IPS-11a (cell line): ENCODE results near the gene GLYR1.
"Not testable (repeated sequence)": the region's sequence is repeated elsewhere in the genome, so short reads cannot be mapped to it uniquely, and the experiment has no call there.

Experiments
- H3K4me3 ChIP-seq: one replicate; pipeline ENCODE4 v1.5.1; 2013; ENCODE audit warnings: low read depth, low read length, control low read depth

The GLYR1 gene

DNA sequence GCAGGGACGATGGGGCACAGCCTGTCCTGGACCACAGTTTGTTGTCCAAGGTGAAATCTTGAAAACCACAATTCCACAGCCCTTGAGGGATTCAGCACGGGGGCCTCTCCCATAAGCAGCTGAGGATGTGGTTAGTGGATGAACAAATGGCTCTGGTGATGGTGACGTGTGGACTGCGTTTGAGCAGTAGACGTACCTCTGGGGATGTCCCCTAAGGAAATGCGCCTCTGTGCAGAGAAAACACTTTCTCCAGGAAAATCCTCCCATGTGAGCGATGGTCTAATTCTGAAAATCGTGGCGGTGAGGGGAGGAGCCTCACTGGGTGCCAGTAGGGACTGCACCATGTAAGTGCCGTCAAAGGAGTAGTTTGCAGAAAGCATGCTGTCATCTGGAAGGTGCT is 56.2 kb downstream of the GLYR1 start:
- no peak overlapping the region for H3K4me3 ChIP-seq

- no peak overlapping the region for H3K4me3 ChIP-seq
Observed at GRCh38 chr16:4790261-4790660, 56.8 kb downstream of the GLYR1 start.

GRCh38 chr16:4788910-4789309 is 58.2 kb downstream of the GLYR1 start:
- no peak overlapping the region for H3K4me3 ChIP-seq

- H3K4me3 ChIP-seq: no peak overlapping the region
Observed at GRCh38 chr16:4788489-4788889, 58.6 kb downstream of the GLYR1 start.

DNA sequence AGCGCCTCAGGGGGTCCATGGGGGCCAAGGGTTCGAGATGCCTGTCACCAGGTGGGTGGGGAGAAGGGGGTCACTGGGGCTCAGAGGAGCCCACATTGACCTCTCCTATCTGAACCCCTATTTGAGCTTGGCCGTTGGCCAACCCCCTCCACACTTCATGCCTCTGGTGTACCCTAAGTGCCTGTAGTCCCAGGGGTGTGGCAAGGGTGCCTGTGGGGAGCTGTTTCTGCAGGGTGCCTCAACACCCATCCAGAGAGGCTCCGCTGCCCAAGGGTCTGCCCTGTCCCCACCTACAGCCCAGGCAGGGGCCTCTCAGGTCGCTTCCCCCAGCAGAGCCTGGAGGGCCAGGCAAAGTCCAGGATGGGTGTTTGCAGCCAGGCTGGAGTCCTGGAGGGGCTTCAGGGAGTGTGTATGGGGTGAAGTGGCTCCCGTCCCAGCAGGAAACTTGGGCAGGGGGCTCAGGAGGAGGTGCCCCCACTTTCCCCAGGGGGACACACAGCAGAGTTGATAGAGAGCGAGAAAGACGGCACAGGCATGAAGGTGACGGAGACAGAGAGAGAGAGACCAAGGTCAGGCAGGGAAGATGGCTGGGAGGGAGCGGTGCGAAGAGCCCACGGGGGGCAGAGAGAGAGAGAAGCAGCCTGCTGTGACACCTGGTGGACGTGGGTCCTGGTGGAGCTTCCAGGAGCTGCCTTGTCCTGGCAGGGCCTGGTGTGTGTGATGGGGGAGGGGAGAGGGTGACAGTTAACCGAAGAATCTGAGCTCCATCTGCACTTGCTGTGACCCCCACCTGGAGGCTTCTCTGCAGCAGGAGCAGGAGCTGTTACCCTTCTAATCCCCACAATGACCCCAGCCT is 59.2 kb downstream of the GLYR1 start, which contains the start of gene SEPTIN12:
Gene SEPTIN12, minus strand, starts transcription at position 719 of the 856 bp plus-strand sequence. Its CDS starts 700 bp downstream, at position 19.
- H3K4me3 ChIP-seq: no peak within 1 kb of the TSS

GRCh38 chr16:4787068-4787467 is 60.0 kb downstream of the GLYR1 start:
- no peak overlapping the region for H3K4me3 ChIP-seq

GRCh38 chr16:4785758-4786433 is 61.2 kb downstream of the GLYR1 start:
- no peak overlapping the region for H3K4me3 ChIP-seq

DNA sequence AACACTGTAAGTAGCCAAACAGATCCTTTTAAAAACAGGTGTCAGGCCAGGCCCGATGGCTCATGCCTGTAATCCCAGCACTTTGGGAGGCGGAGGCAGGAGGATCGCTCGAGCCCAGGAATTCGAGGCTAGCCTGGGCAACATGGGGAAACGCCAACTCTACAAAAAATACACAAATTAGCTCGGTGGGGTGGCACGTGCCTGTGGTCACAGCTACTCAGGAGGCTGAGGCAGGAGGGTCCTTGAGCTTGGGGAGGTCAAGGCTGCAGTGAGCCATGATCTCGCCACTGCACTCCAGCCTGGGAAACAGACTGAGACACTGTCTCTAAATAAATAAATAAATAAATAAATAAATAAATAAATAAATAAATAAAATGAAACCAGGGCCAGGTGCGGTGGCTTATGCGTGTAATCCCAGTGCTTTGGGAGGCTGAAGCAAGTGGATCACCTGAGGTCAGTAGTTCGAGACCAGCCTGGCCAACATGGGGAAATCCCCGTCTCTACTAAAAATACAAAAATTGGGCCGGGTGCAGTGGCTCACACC is 62.6 kb downstream of the GLYR1 start:
- H3K4me3 ChIP-seq: not testable (repeated sequence)

GRCh38 chr16:4783951-4784336 is 63.1 kb downstream of the GLYR1 start:
- H3K4me3 ChIP-seq: no peak overlapping the region

- no peak overlapping the region for H3K4me3 ChIP-seq
Observed at GRCh38 chr16:4783251-4783950, 63.7 kb downstream of the GLYR1 start.

DNA sequence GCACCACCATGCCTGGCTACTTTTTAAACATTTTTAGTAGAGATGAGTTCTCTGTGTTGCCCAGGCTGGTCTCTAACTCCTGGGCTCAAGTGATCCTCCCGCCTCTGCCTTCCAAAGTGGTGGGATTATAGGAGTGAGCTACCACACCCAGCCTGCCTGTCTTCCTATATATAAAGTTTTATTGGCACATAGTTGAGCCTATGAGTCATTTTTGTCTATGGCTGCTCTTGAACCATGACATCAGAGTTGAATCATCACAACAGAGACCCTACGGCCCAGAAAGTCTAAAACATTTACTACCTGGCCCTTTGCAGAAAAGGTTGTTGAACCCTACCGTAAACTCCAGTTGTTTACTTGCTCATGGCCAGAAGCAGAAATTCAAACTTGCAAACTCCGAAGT is 66.9 kb downstream of the GLYR1 start:
- H3K4me3 ChIP-seq: no peak overlapping the region

DNA sequence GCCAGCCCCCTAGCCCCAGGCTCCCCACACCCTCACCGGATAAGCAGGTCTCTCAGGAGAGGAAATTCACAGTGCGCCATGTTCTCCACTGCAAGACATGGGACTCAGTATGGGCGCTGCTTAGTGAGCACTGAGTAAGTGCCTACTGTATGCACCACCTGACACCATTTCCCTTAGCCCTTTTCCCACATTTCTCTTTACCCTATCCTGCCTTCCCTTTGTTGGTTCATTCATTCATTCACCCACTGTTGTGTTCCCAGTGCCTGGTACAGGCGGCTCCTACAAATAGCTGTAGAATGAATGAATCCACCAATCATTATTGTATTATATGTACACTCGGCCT is 69.1 kb downstream of the GLYR1 start:
- H3K4me3 ChIP-seq: no peak overlapping the region

- no peak overlapping the region for H3K4me3 ChIP-seq
Observed at GRCh38 chr16:4777339-4778049, 69.6 kb downstream of the GLYR1 start.

GRCh38 chr16:4776141-4776705 is 70.9 kb downstream of the GLYR1 start:
- H3K4me3 ChIP-seq: no peak overlapping the region

- H3K4me3 ChIP-seq: no peak overlapping the region
Observed at GRCh38 chr16:4775005-4775404, 72.1 kb downstream of the GLYR1 start.

DNA sequence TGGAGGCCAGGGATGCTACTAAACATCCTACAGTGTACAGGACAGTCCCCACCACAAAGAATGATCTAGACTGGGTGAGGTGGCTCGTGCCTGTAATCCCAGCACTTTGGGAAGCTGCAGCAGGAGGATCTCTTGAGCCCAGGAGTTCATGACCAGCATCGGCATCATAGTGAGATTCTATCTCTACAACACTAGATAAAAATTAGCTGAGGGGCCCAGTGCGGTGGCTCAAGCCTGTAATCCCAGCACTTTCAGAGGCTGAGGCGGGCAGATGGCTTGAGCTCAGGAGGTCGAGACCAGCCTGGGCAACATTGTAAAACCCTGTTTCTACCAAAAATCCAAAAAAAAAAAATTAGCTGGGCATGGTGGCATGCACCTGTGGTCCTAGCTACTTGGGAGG is 74.7 kb downstream of the GLYR1 start:
- no peak overlapping the region for H3K4me3 ChIP-seq

DNA sequence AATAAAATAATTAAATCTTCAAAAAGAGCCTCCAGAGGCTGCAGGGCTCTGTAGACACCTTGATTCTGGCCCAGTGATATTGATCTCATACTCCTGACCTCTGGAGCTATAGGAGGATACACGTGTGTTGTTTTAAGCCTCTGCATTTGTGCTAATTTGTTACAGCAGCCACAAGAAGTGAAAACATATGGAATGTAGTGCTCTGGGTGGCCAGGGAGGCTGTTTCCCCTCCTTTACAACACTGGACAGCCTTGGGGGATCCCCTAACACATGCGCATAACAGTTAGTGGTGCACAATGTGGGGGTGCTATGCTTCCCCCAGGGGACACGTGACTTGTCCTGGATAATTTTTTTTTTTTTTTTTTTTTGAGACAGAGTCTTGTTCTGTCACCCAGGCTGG is 75.4 kb downstream of the GLYR1 start:
- H3K4me3 ChIP-seq: no peak overlapping the region

GRCh38 chr16:4769306-4769638 is 77.8 kb downstream of the GLYR1 start:
- peak overlapping the region; percentile 41 for H3K4me3 ChIP-seq

- H3K4me3 ChIP-seq: peak overlapping the region; percentile 41
Observed at GRCh38 chr16:4768549-4769305, 78.4 kb downstream of the GLYR1 start.
